Activated CD8-positive, alpha-beta memory T cell treated with anti-CD3 and anti-CD28 coated beads, Interleukin-2, amount 50 U/mL, for 24 hours (primary cell): ENCODE results near the gene LHX4.

Source experiments
- DNase-seq: peaks from one replicate; pipeline ENCODE4 v3.0.0-alpha.2; 2020; ENCODE audit errors: extremely low read depth

Gene LHX4

DNA sequence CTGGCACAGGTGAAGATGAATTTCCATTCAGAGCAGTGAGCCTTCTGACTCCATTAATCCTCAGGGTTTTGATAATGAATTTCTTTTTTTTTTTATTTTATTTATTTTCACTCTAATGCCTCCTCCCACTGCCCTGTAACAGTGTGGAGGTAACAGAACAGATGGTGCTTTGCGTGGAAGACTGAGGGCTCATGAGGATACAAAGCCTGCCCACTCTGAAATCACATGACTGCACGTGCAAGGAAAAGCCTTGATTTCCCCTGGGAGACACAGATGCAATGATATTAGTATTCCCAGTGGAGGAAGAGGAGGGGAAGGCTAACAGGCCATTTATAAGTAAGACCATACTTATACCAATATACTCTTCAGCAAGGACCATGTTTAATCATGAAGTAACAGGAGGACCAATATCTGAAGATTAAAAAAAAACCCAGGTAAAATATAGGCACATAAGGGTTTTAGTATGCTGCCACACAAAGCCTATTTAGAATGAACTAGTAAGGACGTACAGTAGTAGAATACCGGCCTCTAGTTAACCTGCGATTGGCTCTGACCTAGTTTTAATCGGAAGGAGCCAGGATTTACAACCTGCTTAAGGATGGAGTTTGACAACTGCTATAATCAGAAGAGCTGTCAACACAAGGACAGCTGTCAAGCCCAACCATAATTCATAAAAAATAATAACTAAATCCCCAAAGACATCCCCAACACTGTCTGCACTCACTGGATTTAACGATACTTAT is 69.6 kb downstream of the LHX4 start:
- DNase-seq: no peak

GRCh38 chr1:180301135-180301742 is 71.2 kb downstream of the LHX4 start:
- no peak for DNase-seq

DNA sequence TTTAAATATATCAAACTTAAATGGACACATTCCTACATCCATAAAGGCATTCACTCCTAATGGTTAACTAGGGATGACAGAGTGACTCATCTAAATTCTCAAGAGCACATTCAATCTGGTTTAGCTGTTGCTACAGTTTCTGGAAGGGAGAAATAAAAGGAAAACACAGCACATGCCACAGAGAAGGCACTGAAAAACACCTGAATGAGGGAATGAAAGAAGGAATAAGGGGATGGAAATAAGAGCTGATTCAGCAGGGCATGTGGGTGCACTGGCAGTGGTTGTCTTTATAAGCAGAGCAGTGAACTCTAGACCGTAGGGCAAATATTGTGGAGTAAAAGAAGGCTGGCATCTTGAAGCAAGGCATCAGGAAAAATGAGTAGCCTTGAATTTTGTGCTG is 79.3 kb downstream of the LHX4 start:
- no peak for DNase-seq

GRCh38 chr1:180310095-180310494 is 80.0 kb downstream of the LHX4 start:
- no peak for DNase-seq

- no peak for DNase-seq
These were observed 81.1 kb downstream of the LHX4 start for GRCh38 chr1:180311011-180311730.

GRCh38 chr1:180312926-180313325 is 82.9 kb downstream of the LHX4 start:
- no peak for DNase-seq

DNA sequence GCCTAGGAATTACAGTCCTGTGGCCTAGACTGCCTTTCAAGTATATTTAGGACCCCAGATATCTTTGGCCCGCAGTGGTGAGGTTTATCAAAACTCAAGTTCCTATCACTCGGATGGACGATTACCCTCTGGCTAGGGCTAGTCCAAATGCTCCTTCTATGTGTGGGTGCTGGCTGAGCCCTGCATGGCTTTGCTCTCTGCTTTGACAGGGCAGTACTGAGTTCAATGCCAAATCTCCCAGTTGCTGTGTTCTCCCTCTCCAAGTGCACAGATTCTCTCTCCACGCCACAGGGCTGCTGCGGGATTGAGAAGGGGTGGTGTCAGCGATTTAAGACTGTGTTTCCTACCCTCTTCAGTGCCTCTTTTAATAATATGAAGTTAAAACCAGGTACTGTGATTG is 97.0 kb downstream of the LHX4 start:
- no peak for DNase-seq
